Progenitor cell of endocrine pancreas (in vitro differentiated cells): ENCODE results near the gene GPAM. TPM values are rescaled to one million over a fixed set of nuclear protein-coding genes. Genes with fewer than 3 reads are reported as not detected.

Experiments used
- DNase-seq: peaks from one replicate; pipeline ENCODE4 v3.0.0; 2021; ENCODE audit warnings: low spot score; ENCODE audit not compliant: unreplicated experiment
- H3K27ac Mint-ChIP-seq: 2 replicates; pipeline ENCODE4 v1.8.0; 2021; ENCODE audit warnings: mild to moderate bottlenecking, moderate library complexity, mixed read lengths
- H3K27me3 Mint-ChIP-seq: 2 replicates; pipeline ENCODE4 v1.8.0; 2021; ENCODE audit warnings: mixed read lengths
- H3K36me3 Mint-ChIP-seq: 2 replicates; pipeline ENCODE4 v1.8.0; 2022; ENCODE audit warnings: mixed read lengths; ENCODE audit not compliant: insufficient read depth
- H3K4me1 Mint-ChIP-seq: 2 replicates; pipeline ENCODE4 v1.8.0; 2021; ENCODE audit warnings: low read depth, mixed read lengths
- H3K4me3 Mint-ChIP-seq: 2 replicates; pipeline ENCODE4 v1.8.0; 2021; ENCODE audit warnings: low read depth, mild to moderate bottlenecking, moderate library complexity, mixed read lengths
- H3K9me3 Mint-ChIP-seq: 2 replicates; pipeline ENCODE4 v1.8.0; 2021; ENCODE audit warnings: low read depth, mixed read lengths
- CTCF ChIP-seq: fragments of 200-600 bp; sonication (generic); IDR thresholded peaks from one replicate; pipeline ENCODE4 v1.5.0; 2021; ENCODE audit warnings: antibody characterized with exemption, mild to moderate bottlenecking; ENCODE audit not compliant: unreplicated experiment
- total RNA-seq: library from RNA; stranded (reverse); gene quantifications from 2 replicates; pipeline ENCODE4 v1.2.1, GENCODE V29; 2021

The GPAM gene
- total RNA-seq, 1 donor from 2014 or later = 20.1 TPM

- Mint-ChIP-seq H3K4me3 (no peak overlapping the region), H3K27ac (no peak overlapping the region), H3K36me3 (no peaks in the 10 kb centered on the region), H3K4me1 (no peaks in the 10 kb centered on the region), H3K9me3 (peaks cover 7% of the 10 kb centered on the region), H3K27me3 (no peaks in the 10 kb centered on the region)
- no peak for DNase-seq
- no peak for TF ChIP-seq CTCF
These were observed 41.5 kb upstream of the GPAM start for GRCh38 chr10:112224933-112225529.

- TF ChIP-seq CTCF = no peak
- H3K4me1 Mint-ChIP-seq = no peaks in the 10 kb centered on the region
- no peak for DNase-seq
- no peak overlapping the region for H3K4me3 Mint-ChIP-seq
- H3K27me3 Mint-ChIP-seq = no peaks in the 10 kb centered on the region
- H3K27ac Mint-ChIP-seq = no peak overlapping the region
- peaks cover 12% of the 10 kb centered on the region for H3K9me3 Mint-ChIP-seq
- H3K36me3 Mint-ChIP-seq = no peaks in the 10 kb centered on the region
These were observed 40.2 kb upstream of the GPAM start for GRCh38 chr10:112223725-112224124.

GRCh38 chr10:112222799-112223198 is 39.2 kb upstream of the GPAM start:
- no peak for DNase-seq
- H3K4me1 Mint-ChIP-seq = no peaks in the 10 kb centered on the region
- H3K27me3 Mint-ChIP-seq = peaks cover 4% of the 10 kb centered on the region
- H3K27ac Mint-ChIP-seq = no peak overlapping the region
- no peak for TF ChIP-seq CTCF
- H3K4me3 Mint-ChIP-seq = no peak overlapping the region
- peaks cover 12% of the 10 kb centered on the region for H3K9me3 Mint-ChIP-seq
- H3K36me3 Mint-ChIP-seq = no peaks in the 10 kb centered on the region

- peaks cover 4% of the 10 kb centered on the region for H3K27me3 Mint-ChIP-seq
- no peak for TF ChIP-seq CTCF
- H3K36me3 Mint-ChIP-seq = no peaks in the 10 kb centered on the region
- no peak overlapping the region for H3K27ac Mint-ChIP-seq
- peaks cover 12% of the 10 kb centered on the region for H3K9me3 Mint-ChIP-seq
- no peak overlapping the region for H3K4me3 Mint-ChIP-seq
- no peak for DNase-seq
- no peaks in the 10 kb centered on the region for H3K4me1 Mint-ChIP-seq
These were observed 38.0 kb upstream of the GPAM start for GRCh38 chr10:112221545-112221944.

GRCh38 chr10:112218960-112219359 is 35.4 kb upstream of the GPAM start:
- Mint-ChIP-seq H3K4me3 (no peak overlapping the region), H3K27me3 (peaks cover 15% of the 10 kb centered on the region), H3K9me3 (peaks cover 12% of the 10 kb centered on the region), H3K4me1 (peaks cover 10% of the 10 kb centered on the region), H3K27ac (no peak overlapping the region), H3K36me3 (no peaks in the 10 kb centered on the region)
- no peak for DNase-seq
- TF ChIP-seq CTCF = no peak
